Measurements from ENCODE around the gene RAB8A. TPM values are rescaled to one million over a fixed set of nuclear protein-coding genes. Genes with fewer than 3 reads are reported as not detected.

Gene RAB8A
- total and polyA plus RNA-seq, 9 of the 15 experiments (the other 6 are each of a cell fraction or from before 2014, with no cell fraction given), result 11.2 to 102 (median 53.2) TPM

GRCh38 chr19:16112778-16113177 lies 1.1 kb downstream of the RAB8A start (continued):
- TF ChIP-seq ZNF354B (CRISPR knock-in tag; IDR thresholded peaks at IDR 0.05) (no peak), POU5F1 (IDR thresholded peaks at IDR 0.05; ENCODE audit: borderline replicate concordance, low read depth, low read length, partially characterized antibody) (no peak), ZNF408 (CRISPR knock-in tag; IDR thresholded peaks at IDR 0.05; ENCODE audit: low read depth) (no peak), ZBTB49 (CRISPR knock-in tag; IDR thresholded peaks at IDR 0.05; ENCODE audit: borderline replicate concordance) (no peak), ZNF561 (CRISPR knock-in tag; conservative IDR thresholded peaks at IDR 0.05) (no peak), CBFA2T3 (IDR thresholded peaks at IDR 0.05) (peak; percentile 83), STAT5B (CRISPR knock-in tag; IDR thresholded peaks at IDR 0.05) (no peak), RBFOX2 (IDR thresholded peaks at IDR 0.05; ENCODE audit: low read depth, low read length) (no peak), FOSL1 (tag; conservative IDR thresholded peaks at IDR 0.05) (no peak), MNT (conservative IDR thresholded peaks at IDR 0.05) (peak in 1 of 2 experiments; percentile 49; a peak in 1 of 4 replicates), SLC30A9 (CRISPR knock-in tag; IDR thresholded peaks at IDR 0.05) (no peak), ARID1B (IDR thresholded peaks at IDR 0.05) (peak; percentile 61; the same call in 1 of the 2 replicates), SMARCA4 (IDR thresholded peaks at IDR 0.05) (peak; percentile 32; the same call in 1 of the 2 replicates)
- TF ChIP-seq, protein P1, sequence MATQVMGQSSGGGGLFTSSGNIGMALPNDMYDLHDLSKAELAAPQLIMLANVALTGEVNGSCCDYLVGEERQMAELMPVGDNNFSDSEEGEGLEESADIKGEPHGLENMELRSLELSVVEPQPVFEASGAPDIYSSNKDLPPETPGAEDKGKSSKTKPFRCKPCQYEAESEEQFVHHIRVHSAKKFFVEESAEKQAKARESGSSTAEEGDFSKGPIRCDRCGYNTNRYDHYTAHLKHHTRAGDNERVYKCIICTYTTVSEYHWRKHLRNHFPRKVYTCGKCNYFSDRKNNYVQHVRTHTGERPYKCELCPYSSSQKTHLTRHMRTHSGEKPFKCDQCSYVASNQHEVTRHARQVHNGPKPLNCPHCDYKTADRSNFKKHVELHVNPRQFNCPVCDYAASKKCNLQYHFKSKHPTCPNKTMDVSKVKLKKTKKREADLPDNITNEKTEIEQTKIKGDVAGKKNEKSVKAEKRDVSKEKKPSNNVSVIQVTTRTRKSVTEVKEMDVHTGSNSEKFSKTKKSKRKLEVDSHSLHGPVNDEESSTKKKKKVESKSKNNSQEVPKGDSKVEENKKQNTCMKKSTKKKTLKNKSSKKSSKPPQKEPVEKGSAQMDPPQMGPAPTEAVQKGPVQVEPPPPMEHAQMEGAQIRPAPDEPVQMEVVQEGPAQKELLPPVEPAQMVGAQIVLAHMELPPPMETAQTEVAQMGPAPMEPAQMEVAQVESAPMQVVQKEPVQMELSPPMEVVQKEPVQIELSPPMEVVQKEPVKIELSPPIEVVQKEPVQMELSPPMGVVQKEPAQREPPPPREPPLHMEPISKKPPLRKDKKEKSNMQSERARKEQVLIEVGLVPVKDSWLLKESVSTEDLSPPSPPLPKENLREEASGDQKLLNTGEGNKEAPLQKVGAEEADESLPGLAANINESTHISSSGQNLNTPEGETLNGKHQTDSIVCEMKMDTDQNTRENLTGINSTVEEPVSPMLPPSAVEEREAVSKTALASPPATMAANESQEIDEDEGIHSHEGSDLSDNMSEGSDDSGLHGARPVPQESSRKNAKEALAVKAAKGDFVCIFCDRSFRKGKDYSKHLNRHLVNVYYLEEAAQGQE (IDR thresholded peaks at IDR 0.05; ENCODE audit: borderline replicate concordance), result no peak
- TF ChIP-seq, protein P1 (CRISPR knock-in tag; IDR thresholded peaks at IDR 0.05; ENCODE audit: low read depth), result no peak
- TF ChIP-seq, protein P2, sequence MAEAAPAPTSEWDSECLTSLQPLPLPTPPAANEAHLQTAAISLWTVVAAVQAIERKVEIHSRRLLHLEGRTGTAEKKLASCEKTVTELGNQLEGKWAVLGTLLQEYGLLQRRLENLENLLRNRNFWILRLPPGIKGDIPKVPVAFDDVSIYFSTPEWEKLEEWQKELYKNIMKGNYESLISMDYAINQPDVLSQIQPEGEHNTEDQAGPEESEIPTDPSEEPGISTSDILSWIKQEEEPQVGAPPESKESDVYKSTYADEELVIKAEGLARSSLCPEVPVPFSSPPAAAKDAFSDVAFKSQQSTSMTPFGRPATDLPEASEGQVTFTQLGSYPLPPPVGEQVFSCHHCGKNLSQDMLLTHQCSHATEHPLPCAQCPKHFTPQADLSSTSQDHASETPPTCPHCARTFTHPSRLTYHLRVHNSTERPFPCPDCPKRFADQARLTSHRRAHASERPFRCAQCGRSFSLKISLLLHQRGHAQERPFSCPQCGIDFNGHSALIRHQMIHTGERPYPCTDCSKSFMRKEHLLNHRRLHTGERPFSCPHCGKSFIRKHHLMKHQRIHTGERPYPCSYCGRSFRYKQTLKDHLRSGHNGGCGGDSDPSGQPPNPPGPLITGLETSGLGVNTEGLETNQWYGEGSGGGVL (CRISPR knock-in tag; IDR thresholded peaks at IDR 0.05), result no peak
